IMR-90 (cell line): Measurements from ENCODE around the gene DEGS2. TPM values are rescaled to one million over a fixed set of nuclear protein-coding genes. Genes with fewer than 3 reads are reported as not detected.
A peak's percentile ranks its signal among the peaks of the same experiment; 100 is the strongest.

Experiments used
- ATAC-seq: fragments of 200-7000 bp; cut with Tn5 transposase; 2 replicates; pipeline ENCODE4 v1.9.1; 2020; ENCODE audit warnings: low read depth, mild to moderate bottlenecking, moderate library complexity
- BruUV-seq: library from RNA; stranded (reverse); fragments of 400-500 nt; replicated peaks from 2 replicates; lab custom pipeline; 2021; lab: Mats Ljungman, UMichigan
- CTCF ChIA-PET: fragments of 300-600 bp; formaldehyde crosslinking; extraction: SDS; loops from one replicate; lab custom pipeline; 2021; ENCODE audit warnings: antibody characterized with exemption; lab: Yijun Ruan, JAX
- POLR2A ChIA-PET: fragments of 300-600 bp; sonication (Branson Sonifier 250); formaldehyde crosslinking; loops from one replicate; lab custom pipeline; 2022; ENCODE audit warnings: antibody characterized with exemption; ENCODE audit not compliant: unreplicated experiment; lab: Charles Lee
- DNase-seq: peaks from one replicate; pipeline ENCODE4 v3.0.0; 2013
- H2AFZ ChIP-seq: replicated peaks from 2 replicates; pipeline ENCODE3; 2013; ENCODE audit warnings: low read length, mild to moderate bottlenecking; ENCODE audit not compliant: poor library complexity
- H2AK5ac ChIP-seq: 2 replicates; pipeline ENCODE4 v1.6.1; 2013; ENCODE audit warnings: low read depth, low read length, inconsistent platforms
- H2AK9ac ChIP-seq: replicated peaks from 2 replicates; pipeline ENCODE3; 2013; ENCODE audit warnings: mild to moderate bottlenecking, low read depth, low read length, moderate library complexity; ENCODE audit not compliant: poor library complexity
- H2BK120ac ChIP-seq: 2 replicates; pipeline ENCODE4 v1.6.1; 2013; ENCODE audit warnings: low read depth, low read length, inconsistent platforms
- H2BK15ac ChIP-seq: 3 replicates; pipeline ENCODE4 v1.6.1; 2013; ENCODE audit warnings: low read depth, low read length, inconsistent platforms
- H2BK20ac ChIP-seq: 2 replicates; pipeline ENCODE4 v1.6.1; 2013; ENCODE audit warnings: low read depth, mild to moderate bottlenecking, inconsistent platforms, low read length, moderate library complexity
- H2BK5ac ChIP-seq: 2 replicates; pipeline ENCODE4 v1.6.1; 2013; ENCODE audit warnings: mild to moderate bottlenecking, low read depth, low read length, inconsistent platforms; ENCODE audit not compliant: poor library complexity, severe bottlenecking
- H3K14ac ChIP-seq: replicated peaks from 2 replicates; pipeline ENCODE4 v1.6.1; 2013; ENCODE audit warnings: low read depth, low read length, inconsistent platforms
- H3K18ac ChIP-seq: 2 replicates; pipeline ENCODE4 v1.6.1; 2013; ENCODE audit warnings: low read depth, low read length, control low read depth
- H3K23ac ChIP-seq: 2 replicates; pipeline ENCODE4 v1.6.1; 2013; ENCODE audit warnings: low read depth, low read length, inconsistent platforms
- H3K27ac ChIP-seq: 2 replicates; pipeline ENCODE4 v1.5.1; 2013; ENCODE audit warnings: mild to moderate bottlenecking, control low read depth, low read length; ENCODE audit not compliant: insufficient read depth
- H3K27me3 ChIP-seq: 2 replicates; pipeline ENCODE4 v1.6.1; 2013; ENCODE audit warnings: low read length; ENCODE audit not compliant: control insufficient read depth, insufficient read depth
- H3K36me3 ChIP-seq: 2 replicates; pipeline ENCODE4 v1.6.1; 2013; ENCODE audit warnings: low read length, mixed read lengths; ENCODE audit not compliant: control insufficient read depth, insufficient read depth
- H3K4ac ChIP-seq: 2 replicates; pipeline ENCODE4 v1.6.1; 2013; ENCODE audit warnings: low read depth, low read length, inconsistent platforms
- H3K4me1 ChIP-seq: 2 replicates; pipeline ENCODE4 v1.6.1; 2013; ENCODE audit warnings: low read length, mixed read lengths; ENCODE audit not compliant: control insufficient read depth, insufficient read depth
- H3K4me2 ChIP-seq: 2 replicates; pipeline ENCODE4 v1.6.1; 2013; ENCODE audit warnings: low read depth, mild to moderate bottlenecking, control low read depth, low read length, moderate library complexity
- H3K4me3 ChIP-seq: 2 replicates; pipeline ENCODE4 v1.5.1; 2013; ENCODE audit warnings: low read depth, mild to moderate bottlenecking, control low read depth, low read length, moderate library complexity; ENCODE audit not compliant: insufficient read depth
- H3K56ac ChIP-seq: 2 replicates; pipeline ENCODE4 v1.6.1; 2013; ENCODE audit warnings: low read length, inconsistent platforms; ENCODE audit not compliant: insufficient read depth; ENCODE audit errors: extremely low read depth
- H3K79me1 ChIP-seq, 2 experiments: 2 replicates each; pipeline ENCODE4 v1.6.1; 2013; ENCODE audit warnings: low read length in 2 of 2, inconsistent platforms in 1 of 2, low read depth in 1 of 2
- H3K9ac ChIP-seq: 2 replicates; pipeline ENCODE4 v1.6.1; 2013; ENCODE audit warnings: low read depth, low read length, control low read depth
- H3K9me1 ChIP-seq: 2 replicates; pipeline ENCODE4 v1.6.1; 2013; ENCODE audit warnings: low read length, inconsistent platforms; ENCODE audit not compliant: insufficient read depth
- H3K9me3 ChIP-seq: 2 replicates; pipeline ENCODE4 v1.6.1; 2013; ENCODE audit warnings: low read length; ENCODE audit not compliant: control insufficient read depth, insufficient read depth
- H4K20me1 ChIP-seq: 2 replicates; pipeline ENCODE4 v1.6.1; 2013; ENCODE audit warnings: low read length, inconsistent platforms; ENCODE audit not compliant: insufficient read depth
- H4K5ac ChIP-seq: 2 replicates; pipeline ENCODE4 v1.6.1; 2013; ENCODE audit warnings: mild to moderate bottlenecking, low read depth, low read length, control low read depth
- H4K8ac ChIP-seq, 2 experiments: 2 replicates each; pipeline ENCODE4 v1.6.1; 2013; ENCODE audit warnings: low read depth in 2 of 2, low read length in 2 of 2, control low read depth in 1 of 2, inconsistent platforms in 1 of 2
- H4K91ac ChIP-seq: 2 replicates; pipeline ENCODE4 v1.6.1; 2013; ENCODE audit warnings: low read depth, low read length, inconsistent platforms; ENCODE audit not compliant: insufficient read depth
- BHLHE40 ChIP-seq: fragments of 150-350 bp; IDR thresholded peaks from 2 replicates; pipeline ENCODE4 v1.6.1; 2016; ENCODE audit warnings: mild to moderate bottlenecking, low read depth, low read length
- CEBPB ChIP-seq: IDR thresholded peaks from 2 replicates; pipeline ENCODE4 v1.6.1; 2012; ENCODE audit warnings: low read depth, low read length, improper control_type of control experiment
- CHD1 ChIP-seq: IDR thresholded peaks from 2 replicates; pipeline ENCODE4 v1.6.1; 2012; ENCODE audit warnings: low read depth, low read length, improper control_type of control experiment
- FOS ChIP-seq: fragments of 150-350 bp; IDR thresholded peaks from 2 replicates; pipeline ENCODE4 v1.6.1; 2016; ENCODE audit warnings: low read depth, low read length
- MAFK ChIP-seq: IDR thresholded peaks from 2 replicates; pipeline ENCODE4 v1.6.1; 2012; ENCODE audit warnings: low read depth, low read length, improper control_type of control experiment
- MAZ ChIP-seq: IDR thresholded peaks from 2 replicates; pipeline ENCODE4 v1.6.1; 2012; ENCODE audit warnings: low read depth, mild to moderate bottlenecking, low read length, improper control_type of control experiment, moderate library complexity, borderline replicate concordance
- MXI1 ChIP-seq: IDR thresholded peaks from 2 replicates; pipeline ENCODE4 v1.6.1; 2012; ENCODE audit warnings: low read depth, mild to moderate bottlenecking, low read length, moderate library complexity, borderline replicate concordance
- NFE2L2 ChIP-seq: fragments of 150-350 bp; IDR thresholded peaks from 2 replicates; pipeline ENCODE4 v1.6.1; 2016; ENCODE audit warnings: low read depth, mild to moderate bottlenecking, low read length
- POLR2A ChIP-seq: IDR thresholded peaks from 2 replicates; pipeline ENCODE4 v1.6.1; 2012; ENCODE audit warnings: mild to moderate bottlenecking, low read depth, low read length
- RAD21 ChIP-seq: IDR thresholded peaks from 2 replicates; pipeline ENCODE4 v1.6.1; 2012; ENCODE audit warnings: low read length, improper control_type of control experiment
- RCOR1 ChIP-seq: IDR thresholded peaks from 2 replicates; pipeline ENCODE4 v1.6.1; 2012; ENCODE audit warnings: mild to moderate bottlenecking, low read length, improper control_type of control experiment; ENCODE audit not compliant: insufficient replicate concordance
- RFX5 ChIP-seq: IDR thresholded peaks from 2 replicates; pipeline ENCODE4 v1.8.0; 2012; ENCODE audit warnings: low read depth, mild to moderate bottlenecking, low read length, moderate library complexity
- SMC3 ChIP-seq: fragments of 150-350 bp; IDR thresholded peaks from 2 replicates; pipeline ENCODE4 v1.6.1; 2016; ENCODE audit warnings: low read depth, mild to moderate bottlenecking, antibody characterized with exemption, low read length, moderate library complexity
- USF2 ChIP-seq: fragments of 150-350 bp; IDR thresholded peaks from 2 replicates; pipeline ENCODE4 v1.6.1; 2017; ENCODE audit warnings: mild to moderate bottlenecking, antibody characterized with exemption, low read length, low read depth
- WGBS, 2 experiments: methylation state at CpG; one replicate each; pipeline versions ENCODE4 v1.1.5 to v1.1.7; 2013; ENCODE audit warnings: missing lambda C conversion rate in 2 of 2; ENCODE audit not compliant: insufficient read length in 1 of 2; ENCODE audit errors: extremely low coverage in 2 of 2; 5-methylcytosine and 5-hydroxymethylcytosine counted together
- dilution Hi-C: fragments of 300-500 bp; cut with HindIII; formaldehyde crosslinking; loops from one replicate; pipeline ENCODE4 v1.14.3; 2018; ENCODE audit warnings: low sequenced_read_pairs; ENCODE audit not compliant: unreplicated experiment
- in situ Hi-C: fragments of 300-500 bp; cut with MboI; formaldehyde crosslinking; loops from 3 replicates; pipeline ENCODE4 v1.14.3; 2019; ENCODE audit warnings: low sequenced_read_pairs, inconsistent platforms, mixed read lengths
- intact Hi-C: fragments of 100-400 bp; cut with micrococcal nuclease; formaldehyde crosslinking; loops from 2 replicates; pipeline ENCODE4 v1.10.0; 2022
- polyA plus RNA-seq, 3 experiments: library from polyadenylated mRNA; depleted of rRNA; stranded (reverse); fragments of >200 nt; gene quantifications; 2 replicates each; pipeline ENCODE4 v1.2.3, GENCODE V29; 2012; ENCODE audit warnings: low replicate concordance in 1 of 3
- total RNA-seq: library from RNA; depleted of rRNA; stranded (reverse); fragments of >200 nt; gene quantifications from 2 replicates; pipeline ENCODE4 v1.2.3, GENCODE V29; 2012
- TF ChIP-seq, protein P1 (sequence below): conservative IDR thresholded peaks from 2 replicates; pipeline ENCODE4 v1.5.1; 2012; ENCODE audit warnings: mild to moderate bottlenecking, low read depth, low read length, improper control_type of control experiment
- TF ChIP-seq, protein P2 (sequence below): fragments of 150-350 bp; IDR thresholded peaks from 2 replicates; pipeline ENCODE4 v1.6.1; 2016; ENCODE audit warnings: low read depth, mild to moderate bottlenecking, low read length, moderate library complexity, borderline replicate concordance

DEGS2 gene
- total and polyA plus RNA-seq, 2 of the 4 experiments (the other 2 are of a cell fraction): not detected

- CTCF ChIA-PET: no interaction called here
- 89% methylated on average over 7 of the region's 11 CpGs; no CpG with 5 or more reads in 1 of the 2 experiments for WGBS, 2 experiments
- 0 out of 2 replicates have a peak, but pooled peaks cover 3% of the 10 kb centered on the region for H3K4me1 ChIP-seq
Measured at GRCh38 chr14:100130521-100130920, 28.9 kb downstream of the DEGS2 start.

More at GRCh38 chr14:100130521-100130920, 28.9 kb downstream of the DEGS2 start:
- DNase-seq (no peak), ATAC-seq (no peak)
- Histone ChIP-seq H4K5ac (no peak overlapping the region), H3K4me2 (no peak overlapping the region), H3K14ac (no peak overlapping the region), H2BK5ac (no peak overlapping the region), H4K20me1 (no peaks in the 10 kb centered on the region), H3K4ac (no peak overlapping the region), H3K9me3 (no peaks in the 10 kb centered on the region), H2BK20ac (no peak overlapping the region), H2AK5ac (no peak overlapping the region), H3K9me1 (peaks cover 14% of the 10 kb centered on the region), H3K79me1 (no peaks in the 10 kb centered on the region), H3K27ac (no peak overlapping the region), H4K91ac (no peak overlapping the region), H3K4me3 (no peak overlapping the region), H3K23ac (no peak overlapping the region), H3K9ac (no peak overlapping the region), H2BK15ac (no peak overlapping the region), H2AFZ (no peak overlapping the region), H3K56ac (no peak overlapping the region), H3K36me3 (peaks cover 42% of the 10 kb centered on the region), H3K18ac (no peak overlapping the region), H4K8ac (no peak overlapping the region), H2AK9ac (peak overlapping the region; percentile 52), H2BK120ac (no peak overlapping the region), H3K27me3 (no peaks in the 10 kb centered on the region)
- intact Hi-C loops: no loop called here
- TF ChIP-seq, protein P1, sequence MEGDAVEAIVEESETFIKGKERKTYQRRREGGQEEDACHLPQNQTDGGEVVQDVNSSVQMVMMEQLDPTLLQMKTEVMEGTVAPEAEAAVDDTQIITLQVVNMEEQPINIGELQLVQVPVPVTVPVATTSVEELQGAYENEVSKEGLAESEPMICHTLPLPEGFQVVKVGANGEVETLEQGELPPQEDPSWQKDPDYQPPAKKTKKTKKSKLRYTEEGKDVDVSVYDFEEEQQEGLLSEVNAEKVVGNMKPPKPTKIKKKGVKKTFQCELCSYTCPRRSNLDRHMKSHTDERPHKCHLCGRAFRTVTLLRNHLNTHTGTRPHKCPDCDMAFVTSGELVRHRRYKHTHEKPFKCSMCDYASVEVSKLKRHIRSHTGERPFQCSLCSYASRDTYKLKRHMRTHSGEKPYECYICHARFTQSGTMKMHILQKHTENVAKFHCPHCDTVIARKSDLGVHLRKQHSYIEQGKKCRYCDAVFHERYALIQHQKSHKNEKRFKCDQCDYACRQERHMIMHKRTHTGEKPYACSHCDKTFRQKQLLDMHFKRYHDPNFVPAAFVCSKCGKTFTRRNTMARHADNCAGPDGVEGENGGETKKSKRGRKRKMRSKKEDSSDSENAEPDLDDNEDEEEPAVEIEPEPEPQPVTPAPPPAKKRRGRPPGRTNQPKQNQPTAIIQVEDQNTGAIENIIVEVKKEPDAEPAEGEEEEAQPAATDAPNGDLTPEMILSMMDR: no peak
- TF ChIP-seq MAZ (no peak), FOS (no peak), POLR2A (no peak), SMC3 (no peak), RAD21 (no peak), CHD1 (no peak), MAFK (no peak), NFE2L2 (no peak), BHLHE40 (no peak), RFX5 (no peak), USF2 (no peak), CEBPB (no peak), RCOR1 (no peak), MXI1 (no peak)
- TF ChIP-seq, protein P2, sequence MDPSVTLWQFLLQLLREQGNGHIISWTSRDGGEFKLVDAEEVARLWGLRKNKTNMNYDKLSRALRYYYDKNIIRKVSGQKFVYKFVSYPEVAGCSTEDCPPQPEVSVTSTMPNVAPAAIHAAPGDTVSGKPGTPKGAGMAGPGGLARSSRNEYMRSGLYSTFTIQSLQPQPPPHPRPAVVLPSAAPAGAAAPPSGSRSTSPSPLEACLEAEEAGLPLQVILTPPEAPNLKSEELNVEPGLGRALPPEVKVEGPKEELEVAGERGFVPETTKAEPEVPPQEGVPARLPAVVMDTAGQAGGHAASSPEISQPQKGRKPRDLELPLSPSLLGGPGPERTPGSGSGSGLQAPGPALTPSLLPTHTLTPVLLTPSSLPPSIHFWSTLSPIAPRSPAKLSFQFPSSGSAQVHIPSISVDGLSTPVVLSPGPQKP: no peak
- POLR2A ChIA-PET: no interaction called here
- in situ Hi-C loops: no loop called here
- no TSS peak for BruUV-seq
- dilution Hi-C loops: no loop called here
